ENCODE measurements around the gene ATP11B.

Gene ATP11B

DNA sequence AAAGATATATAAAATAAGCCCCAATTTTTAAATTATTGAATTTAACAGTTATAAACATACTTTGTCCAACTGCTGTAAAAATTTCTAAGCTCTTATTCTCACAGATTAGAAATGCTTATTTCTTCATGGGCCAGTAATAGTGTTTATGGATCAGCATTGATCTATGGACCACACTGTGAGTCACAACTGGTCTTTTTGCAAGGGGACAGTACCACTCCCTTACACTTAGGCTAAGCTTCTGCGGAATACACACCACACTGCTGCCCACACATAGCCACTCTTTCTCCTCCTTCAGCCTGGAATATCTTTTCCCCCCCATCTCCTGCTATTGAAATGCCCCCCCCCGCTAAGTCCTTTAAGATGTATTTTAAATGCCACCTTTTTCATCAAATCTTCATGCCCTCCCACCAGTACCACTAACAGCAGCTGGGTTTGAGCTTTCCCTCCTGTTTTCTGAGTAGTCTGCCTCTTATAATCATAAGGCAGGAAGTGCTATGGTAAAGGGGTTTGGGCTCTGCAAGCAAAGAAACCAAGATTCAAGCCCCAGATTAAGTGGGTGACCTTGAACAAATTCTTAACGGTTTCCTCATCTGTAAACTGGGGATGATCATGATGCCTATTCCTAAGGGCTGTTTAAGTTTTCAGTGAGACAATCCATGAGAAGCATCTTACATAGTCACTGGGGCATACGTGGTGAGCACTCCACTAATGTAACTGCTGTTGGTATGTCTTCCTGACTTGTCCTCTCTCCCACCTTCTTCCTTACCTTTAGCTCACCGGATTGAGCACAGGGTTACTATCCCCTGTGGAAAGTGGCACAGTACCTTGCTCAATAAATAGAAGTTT lies 117.9 kb downstream of the ATP11B start:
- DNase-seq (ENCODE audit: low spot score): no peak

DNA sequence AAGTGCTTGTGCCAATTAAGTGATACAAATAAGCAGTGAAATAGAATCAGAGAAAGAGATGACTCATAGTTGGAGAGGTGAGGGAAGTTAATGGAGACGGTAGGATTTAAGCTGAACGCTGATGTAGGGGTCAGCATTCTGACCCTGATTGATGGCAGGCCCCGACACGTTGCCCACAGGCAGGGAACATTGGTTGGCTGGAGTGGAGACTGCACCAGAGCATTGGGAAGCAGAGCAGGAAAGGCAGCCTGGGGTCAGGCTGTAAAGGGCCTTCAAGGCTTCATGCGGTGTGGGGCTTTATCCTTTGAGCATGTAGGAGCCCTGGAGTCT lies 118.4 kb downstream of the ATP11B start:
- no peak for DNase-seq (ENCODE audit: low spot score)

DNA sequence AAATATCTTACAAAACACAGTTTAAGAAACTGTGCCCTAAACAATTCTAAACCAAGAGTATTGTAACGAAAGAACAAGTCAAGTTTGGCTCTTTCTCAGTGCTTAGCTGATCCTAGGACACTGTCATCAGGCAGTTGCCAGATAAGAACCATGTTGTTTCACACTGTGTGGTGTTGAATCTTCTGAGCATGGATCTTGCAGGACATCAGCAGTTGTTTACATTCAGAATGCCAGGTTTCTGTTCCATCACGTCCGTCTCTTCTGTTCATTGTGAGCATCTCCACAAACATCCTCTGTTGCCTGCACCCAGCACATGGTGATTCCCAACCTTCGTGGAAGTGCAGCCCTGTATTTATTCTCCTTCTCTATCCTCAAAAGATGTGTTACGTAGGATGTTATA lies 119.2 kb downstream of the ATP11B start:
- DNase-seq (ENCODE audit: low spot score): no peak

DNA sequence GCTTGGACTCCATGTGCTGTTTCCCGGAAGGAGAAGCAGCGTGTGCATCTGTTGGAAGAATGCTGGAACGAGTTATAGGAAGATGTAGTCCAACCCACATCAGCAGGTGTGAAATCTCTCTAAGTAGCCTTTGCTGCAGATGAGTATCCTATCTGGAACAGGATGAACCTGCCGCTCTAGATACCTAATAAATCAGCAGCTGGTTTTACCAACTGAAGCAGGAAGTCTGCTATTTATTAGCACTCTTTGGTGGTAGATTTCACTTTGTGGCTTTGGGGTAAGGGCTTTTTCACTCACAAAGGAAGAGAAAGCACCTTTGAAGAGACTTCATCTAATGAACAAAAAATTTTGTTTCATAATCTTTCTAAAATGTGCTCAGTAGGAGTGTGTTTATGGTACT lies 120.6 kb downstream of the ATP11B start:
- no peak for DNase-seq (ENCODE audit: low spot score)

DNA sequence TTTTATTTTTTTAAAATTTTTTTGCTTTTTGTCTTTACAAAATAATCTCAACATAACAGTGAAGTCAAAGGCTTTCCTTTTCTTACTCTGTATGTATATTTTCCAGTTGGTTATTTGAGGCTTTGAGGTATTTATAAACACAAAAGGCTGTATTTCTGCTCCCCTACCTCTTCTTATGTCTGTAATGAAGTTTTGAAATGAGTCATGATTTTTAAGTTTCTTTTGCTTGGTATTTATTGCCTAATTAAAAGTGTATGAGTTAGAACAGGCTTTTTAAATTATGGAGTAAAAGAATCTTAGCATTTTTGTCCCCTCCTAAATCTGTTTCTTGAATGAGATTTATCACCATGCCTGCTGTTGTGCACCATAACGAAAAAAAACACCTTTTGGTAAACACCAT lies 121.0 kb downstream of the ATP11B start:
- DNase-seq (ENCODE audit: low spot score): no peak

GRCh38 chr3:182917134-182917533 lies 123.8 kb downstream of the ATP11B start:
- no peak for DNase-seq (ENCODE audit: low spot score)

- DNase-seq (ENCODE audit: low spot score): no peak
Observed at GRCh38 chr3:182919866-182920357, 126.6 kb downstream of the ATP11B start.

DNA sequence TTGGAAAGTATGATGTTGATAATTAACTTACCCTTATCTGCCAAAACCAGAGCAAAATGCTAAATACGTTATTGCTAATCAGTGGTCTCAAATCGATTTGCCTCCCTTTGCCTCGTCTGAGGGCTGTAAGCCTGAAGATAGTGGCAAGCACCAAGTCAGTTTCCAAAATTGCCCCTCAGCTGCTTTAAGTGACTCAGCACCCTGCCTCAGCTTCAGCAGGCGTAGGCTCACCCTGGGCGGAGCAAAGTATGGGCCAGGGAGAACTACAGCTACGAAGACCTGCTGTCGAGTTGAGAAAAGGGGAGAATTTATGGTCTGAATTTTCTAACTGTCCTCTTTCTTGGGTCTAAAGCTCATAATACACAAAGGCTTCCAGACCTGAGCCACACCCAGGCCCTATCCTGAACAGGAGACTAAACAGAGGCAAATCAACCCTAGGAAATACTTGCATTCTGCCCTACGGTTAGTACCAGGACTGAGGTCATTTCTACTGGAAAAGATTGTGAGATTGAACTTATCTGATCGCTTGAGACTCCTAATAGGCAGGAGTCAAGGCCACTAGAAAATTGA lies 127.3 kb downstream of the ATP11B start:
- DNase-seq (ENCODE audit: low spot score): no peak

GRCh38 chr3:182921665-182922355 lies 128.5 kb downstream of the ATP11B start:
- no peak for DNase-seq (ENCODE audit: low spot score)

DNA sequence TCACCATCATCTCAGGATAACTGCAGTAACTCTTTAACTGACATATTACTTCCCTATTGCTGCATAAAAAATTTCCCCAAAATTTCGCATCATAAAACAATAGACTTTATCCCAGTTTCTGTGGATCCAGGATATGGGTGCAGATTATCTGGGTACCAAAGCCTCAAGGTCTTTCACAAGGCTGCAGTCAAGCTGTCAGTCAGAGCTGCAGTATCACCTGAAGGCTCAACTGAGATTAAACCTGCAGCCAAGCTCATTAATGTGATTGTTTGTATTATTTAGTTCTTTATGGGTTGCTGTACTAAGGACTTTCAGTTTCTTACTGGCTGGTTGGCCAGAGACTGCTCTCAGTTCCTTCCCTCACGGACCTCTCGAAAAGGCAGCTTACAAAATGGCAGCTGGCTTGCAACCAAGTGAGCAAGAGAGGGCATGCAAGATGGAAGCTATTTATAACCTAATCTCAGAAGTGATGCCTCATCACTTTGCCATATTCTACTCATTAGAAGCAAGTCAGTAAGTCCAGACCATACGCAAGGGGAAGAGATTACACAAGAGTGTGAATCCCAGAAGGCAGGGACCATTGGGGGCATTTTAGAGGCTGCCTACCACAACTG lies 132.1 kb downstream of the ATP11B start:
- no peak for DNase-seq (ENCODE audit: low spot score)

GRCh38 chr3:182925944-182926337 lies 132.6 kb downstream of the ATP11B start:
- DNase-seq (ENCODE audit: low spot score): no peak

GRCh38 chr3:182935803-182936202 lies 142.5 kb downstream of the ATP11B start:
- no peak for DNase-seq (ENCODE audit: low spot score)

DNA sequence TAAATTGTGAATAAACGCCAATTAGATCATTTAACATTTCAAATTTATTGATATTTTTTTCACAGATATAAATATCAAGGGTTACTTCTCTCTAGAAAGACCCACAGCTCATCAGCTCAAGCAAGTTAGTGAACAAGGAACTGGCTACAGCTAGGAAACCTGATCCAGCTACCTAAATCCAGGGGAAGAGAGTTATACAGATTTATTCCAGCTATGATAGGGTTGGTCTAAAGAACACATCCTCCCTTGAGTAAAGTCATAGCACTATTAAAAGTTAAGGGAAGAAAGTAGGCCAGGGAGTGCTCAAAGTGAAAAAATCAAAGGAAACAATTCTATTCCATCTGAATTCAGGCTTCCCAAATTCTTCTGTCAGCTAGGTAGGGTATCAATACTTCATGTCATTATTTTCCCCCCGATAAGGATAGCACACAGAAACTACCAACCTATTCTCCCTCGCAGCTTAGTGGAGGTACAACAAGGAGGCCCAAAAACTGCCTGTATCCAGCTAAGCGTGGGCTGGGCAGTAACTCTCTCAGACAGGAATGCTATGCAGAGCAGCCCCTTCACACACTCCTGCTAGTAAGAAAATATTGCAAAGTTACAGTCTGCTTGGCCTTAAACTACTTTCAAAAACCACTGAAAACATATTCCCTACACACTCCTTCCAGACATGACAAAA lies 143.1 kb downstream of the ATP11B start:
- DNase-seq (ENCODE audit: low spot score): no peak

- no peak for DNase-seq (ENCODE audit: low spot score)
Observed at GRCh38 chr3:182936918-182937285, 143.6 kb downstream of the ATP11B start.

- no peak for DNase-seq (ENCODE audit: low spot score)
Observed at GRCh38 chr3:182937293-182938051, 144.2 kb downstream of the ATP11B start.

DNA sequence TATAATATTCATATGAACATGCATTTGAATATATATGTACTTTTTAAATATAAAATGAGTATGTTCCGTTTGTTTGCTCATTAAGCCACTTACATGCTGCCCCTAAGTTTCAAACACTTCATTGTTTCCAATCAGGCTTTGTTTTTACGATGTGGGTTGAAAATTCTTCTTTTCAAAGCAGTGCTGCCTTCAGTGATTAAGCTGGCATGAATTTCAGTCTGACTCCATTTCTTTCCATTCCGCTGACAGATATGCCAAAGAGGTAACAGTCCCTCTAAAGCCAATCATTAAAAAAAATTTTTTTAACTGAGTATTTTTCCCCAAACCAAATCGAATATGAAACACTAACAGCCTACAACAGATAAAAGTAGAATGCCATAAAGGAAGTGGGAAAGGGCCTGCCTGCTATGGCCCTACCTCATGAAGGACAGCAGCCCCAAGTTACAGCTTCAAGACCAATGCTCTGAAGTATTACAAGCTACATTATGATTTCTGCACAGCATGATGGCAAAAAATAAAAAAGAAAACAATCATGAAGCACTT lies 147.0 kb downstream of the ATP11B start:
- DNase-seq (ENCODE audit: low spot score): no peak

DNA sequence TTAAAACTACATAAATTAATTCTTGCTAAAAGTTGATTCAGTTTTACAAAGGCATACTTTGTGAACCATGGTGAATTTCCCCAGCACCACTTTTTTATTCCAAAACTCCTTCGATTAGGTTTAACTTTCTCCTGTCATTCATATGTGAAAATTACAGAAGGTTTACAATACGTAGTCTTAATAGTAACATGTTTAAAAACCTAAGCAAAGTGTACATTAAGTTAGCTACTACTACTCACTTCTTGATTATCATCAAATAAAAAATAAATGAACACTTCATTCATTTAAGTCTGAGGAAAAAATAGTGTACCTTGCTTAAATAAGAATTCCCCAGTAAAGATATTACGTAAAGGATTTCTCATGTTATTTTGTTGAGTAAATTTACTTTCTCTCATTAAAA lies 148.4 kb downstream of the ATP11B start:
- no peak for DNase-seq (ENCODE audit: low spot score)

- DNase-seq (ENCODE audit: low spot score): no peak
Observed at GRCh38 chr3:182947888-182948287, 154.6 kb downstream of the ATP11B start.

GRCh38 chr3:182948305-182948704 lies 155.0 kb downstream of the ATP11B start:
- DNase-seq (ENCODE audit: low spot score): no peak

- DNase-seq (ENCODE audit: low spot score): no peak
Observed at GRCh38 chr3:182949688-182950087, 156.4 kb downstream of the ATP11B start.

- DNase-seq (ENCODE audit: low spot score): no peak
Observed at GRCh38 chr3:182954553-182955235, 161.4 kb downstream of the ATP11B start.

Measured in left forelimb (tissue), 1 donor.